K562 (cell line): ENCODE data around the gene HAUS5. TPM values are rescaled to one million over a fixed set of nuclear protein-coding genes. Genes with fewer than 3 reads are reported as not detected.

Experiments used
- ARID4B ChIP-seq: sonication (generic); formaldehyde crosslinking; IDR thresholded peaks from 2 replicates; pipeline ENCODE4 v1.8.0; 2022; ENCODE audit warnings: mild to moderate bottlenecking, missing genetic modification reagents
- BRD9 ChIP-seq: fragments of 450-650 bp; IDR thresholded peaks from 2 replicates; pipeline ENCODE4 v1.6.1; 2018; ENCODE audit warnings: low read depth; ENCODE audit not compliant: partially characterized antibody
- EGR1 ChIP-seq: fragments of 450-650 bp; conservative IDR thresholded peaks from 2 replicates; pipeline ENCODE4 v1.6.1; 2017; ENCODE audit warnings: mild to moderate bottlenecking
- GTF2E2 ChIP-seq: fragments of 200-800 bp; sonication (Bioruptor generic); IDR thresholded peaks from 2 replicates; pipeline ENCODE4 v1.6.1; 2016; ENCODE audit warnings: missing genetic modification characterization, missing compliant biosample characterization
- IFI16 ChIP-seq: fragments of 250-450 bp; sonication (Bioruptor Pico); IDR thresholded peaks from 2 replicates; pipeline ENCODE4 v2.1.2; 2022; ENCODE audit warnings: mild to moderate bottlenecking, inconsistent platforms
- KDM2B ChIP-seq: fragments of 250-450 bp; sonication (Bioruptor Pico); IDR thresholded peaks from 2 replicates; pipeline ENCODE4 v1.8.0; 2021; ENCODE audit warnings: mild to moderate bottlenecking, moderate library complexity
- KDM4B ChIP-seq, 2 experiments: fragments of 450-650 bp in 1 of 2; sonication (generic) in 1 of 2; IDR thresholded peaks; 2 replicates each; pipeline ENCODE4 v1.6.1; 2016 to 2017; ENCODE audit warnings: borderline replicate concordance in 2 of 2, antibody characterized with exemption in 1 of 2, low read depth in 1 of 2, mild to moderate bottlenecking in 1 of 2
- RCOR1 ChIP-seq, 2 experiments: IDR thresholded peaks; 2 replicates each; pipeline ENCODE4 v1.6.1; 2012; ENCODE audit warnings: low read depth in 2 of 2, low read length in 2 of 2, borderline replicate concordance in 1 of 2, improper control_type of control experiment in 1 of 2
- RERE ChIP-seq: sonication (generic); formaldehyde crosslinking; IDR thresholded peaks from 2 replicates; pipeline ENCODE4 v1.8.0; 2023; ENCODE audit warnings: missing genetic modification reagents, mild to moderate bottlenecking, borderline replicate concordance
- ZBTB2 ChIP-seq: fragments of 450-650 bp; IDR thresholded peaks from 2 replicates; pipeline ENCODE4 v1.6.1; 2016; ENCODE audit warnings: antibody characterized with exemption
- polyA plus RNA-seq, 8 experiments: library from polyadenylated mRNA; depleted of rRNA in 4 of 8; stranded (reverse) in 5 of 8; unstranded in 3 of 8; fragments of >200 nt; fragmentation: Nextera tagmentation in 2 of 8; fragmentation: Illumina TruSeq in 1 of 8; extraction: Ambion mirVana in 2 of 8; extraction: Trizol in 1 of 8; gene quantifications; 2 replicates each; pipeline versions ENCODE4 v1.2.1 to v1.2.3, GENCODE V29; 2011 to 2014; ENCODE audit warnings: inconsistent platforms in 1 of 8, missing spikeins in 1 of 8
- total RNA-seq, 7 experiments: library from RNA; depleted of rRNA in 6 of 7; stranded (reverse); fragments of >200 nt in 6 of 7; fragmentation: Illumina TruSeq in 2 of 7; extraction: Trizol in 2 of 7; gene quantifications; 2 replicates each; pipeline versions ENCODE4 v1.2.1 to v1.2.3, GENCODE V29; 2011 to 2021; ENCODE audit warnings: low replicate concordance in 1 of 7
- TF ChIP-seq, protein P1 (sequence below): fragments of 450-650 bp; IDR thresholded peaks from 2 replicates; pipeline ENCODE4 v1.6.1; 2016; ENCODE audit warnings: borderline replicate concordance

Gene HAUS5
- total and polyA plus RNA-seq, 9 of the 15 experiments (the other 6 are each of a cell fraction or from before 2014, with no cell fraction given), result 3.5 to 41.3 (median 14.2) TPM

GRCh38 chr19:35629332-35629633 lies 16.7 kb downstream of the HAUS5 start (continued):
- TF ChIP-seq ZBTB2, result no peak
- TF ChIP-seq ARID4B, result peak; percentile 35
- no peak for TF ChIP-seq RCOR1 (IDR thresholded peaks at IDR 0.05; ENCODE audit: borderline replicate concordance in 1 of 2, low read depth in 2 of 2, low read length in 2 of 2)
- TF ChIP-seq EGR1, result 0 out of 2 replicates have a peak, but pooled peaks have one; percentile 0
- 0 out of 2 replicates have a peak, but pooled peaks have one; percentile 10 for TF ChIP-seq GTF2E2 (tag)
- TF ChIP-seq KDM4B (IDR thresholded peaks at IDR 0.05; ENCODE audit: borderline replicate concordance in 2 of 2, low read depth in 1 of 2), result no peak
- no peak for TF ChIP-seq RERE
- TF ChIP-seq, protein P1, sequence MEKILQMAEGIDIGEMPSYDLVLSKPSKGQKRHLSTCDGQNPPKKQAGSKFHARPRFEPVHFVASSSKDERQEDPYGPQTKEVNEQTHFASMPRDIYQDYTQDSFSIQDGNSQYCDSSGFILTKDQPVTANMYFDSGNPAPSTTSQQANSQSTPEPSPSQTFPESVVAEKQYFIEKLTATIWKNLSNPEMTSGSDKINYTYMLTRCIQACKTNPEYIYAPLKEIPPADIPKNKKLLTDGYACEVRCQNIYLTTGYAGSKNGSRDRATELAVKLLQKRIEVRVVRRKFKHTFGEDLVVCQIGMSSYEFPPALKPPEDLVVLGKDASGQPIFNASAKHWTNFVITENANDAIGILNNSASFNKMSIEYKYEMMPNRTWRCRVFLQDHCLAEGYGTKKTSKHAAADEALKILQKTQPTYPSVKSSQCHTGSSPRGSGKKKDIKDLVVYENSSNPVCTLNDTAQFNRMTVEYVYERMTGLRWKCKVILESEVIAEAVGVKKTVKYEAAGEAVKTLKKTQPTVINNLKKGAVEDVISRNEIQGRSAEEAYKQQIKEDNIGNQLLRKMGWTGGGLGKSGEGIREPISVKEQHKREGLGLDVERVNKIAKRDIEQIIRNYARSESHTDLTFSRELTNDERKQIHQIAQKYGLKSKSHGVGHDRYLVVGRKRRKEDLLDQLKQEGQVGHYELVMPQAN, result 0 out of 2 replicates have a peak, but pooled peaks have one; percentile 3
- TF ChIP-seq IFI16 (CRISPR knock-in tag), result no peak
- no peak for TF ChIP-seq BRD9
- TF ChIP-seq KDM2B (CRISPR knock-in tag), result no peak
